Right atrium auricular region (tissue), 2 donors: ENCODE measurements around the gene LPO. TPM values are rescaled to one million over a fixed set of nuclear protein-coding genes. Genes with fewer than 3 reads are reported as not detected.

Experiments used
- DNase-seq: peaks from one replicate; pipeline ENCODE4 v3.0.0-alpha.2; 2019; ENCODE audit warnings: low spot score
- H3K27ac ChIP-seq, 2 donors: fragments of 200-600 bp; sonication (generic); 1 replicate in 1 of 2; 2 replicates in 1 of 2; pipeline ENCODE4 v1.5.1; 2016 to 2019
- H3K27me3 ChIP-seq, 2 donors: fragments of 200-600 bp; sonication (generic); one replicate each; pipeline versions ENCODE4 v1.5.1 to v1.6.0; 2017 to 2019
- H3K36me3 ChIP-seq: fragments of 200-600 bp; sonication (generic); one replicate; pipeline ENCODE4 v1.5.1; 2016
- H3K4me1 ChIP-seq, 2 donors: fragments of 200-600 bp; sonication (generic); one replicate each; pipeline versions ENCODE4 v1.5.1 to v1.6.0; 2017 to 2019
- H3K4me3 ChIP-seq, 2 donors: fragments of 200-600 bp; sonication (generic); 1 replicate in 1 of 2; 2 replicates in 1 of 2; pipeline ENCODE4 v1.5.1; 2017 to 2019; ENCODE audit warnings: mild to moderate bottlenecking in 1 of 2, moderate library complexity in 1 of 2
- H3K9me3 ChIP-seq, 2 donors: fragments of 200-600 bp; sonication (generic); one replicate each; pipeline ENCODE4 v1.5.1; 2019
- CTCF ChIP-seq, 2 donors: fragments of 200-600 bp; sonication (generic); IDR thresholded peaks; one replicate each; pipeline ENCODE4 v1.5.1; 2019; ENCODE audit warnings: antibody characterized with exemption in 2 of 2
- total RNA-seq, 2 donors: library from RNA; depleted of rRNA; stranded (reverse); fragments of >200 nt; gene quantifications; one replicate each; pipeline ENCODE4 v1.1.0, GENCODE V29; 2016

LPO gene
- total RNA-seq, 2 donors from 2014 or later, result not detected

- no peaks in the 10 kb centered on the region for H3K36me3 ChIP-seq
- no peaks in the 10 kb centered on the region for H3K9me3 ChIP-seq
- no peak for TF ChIP-seq CTCF (IDR thresholded peaks at IDR 0.05)
- H3K4me1 ChIP-seq, result no peaks in the 10 kb centered on the region
- H3K4me3 ChIP-seq, result no peak overlapping the region
- DNase-seq, result peak; percentile 36
- H3K27me3 ChIP-seq, result no peaks in the 10 kb centered on the region
- H3K27ac ChIP-seq, result no peak overlapping the region
Measured at GRCh38 chr17:58262149-58262548, 23.8 kb downstream of the LPO start.

- Histone ChIP-seq H3K4me1 (no peaks in the 10 kb centered on the region), H3K36me3 (no peaks in the 10 kb centered on the region), H3K4me3 (no peak overlapping the region), H3K27ac (no peak overlapping the region), H3K27me3 (no peaks in the 10 kb centered on the region), H3K9me3 (no peaks in the 10 kb centered on the region)
- no peak for DNase-seq
- TF ChIP-seq CTCF (IDR thresholded peaks at IDR 0.05), result no peak
Measured at GRCh38 chr17:58263773-58264172, 25.4 kb downstream of the LPO start.

GRCh38 chr17:58264407-58265103 lies 26.2 kb downstream of the LPO start:
- Histone ChIP-seq H3K27ac (no peak overlapping the region), H3K4me1 (no peaks in the 10 kb centered on the region), H3K4me3 (no peak overlapping the region), H3K36me3 (no peaks in the 10 kb centered on the region), H3K27me3 (no peaks in the 10 kb centered on the region), H3K9me3 (no peaks in the 10 kb centered on the region)
- DNase-seq, result peak; percentile 23
- TF ChIP-seq CTCF (IDR thresholded peaks at IDR 0.05), result no peak

GRCh38 chr17:58265271-58265670 lies 26.9 kb downstream of the LPO start:
- no peaks in the 10 kb centered on the region for H3K4me1 ChIP-seq
- no peaks in the 10 kb centered on the region for H3K9me3 ChIP-seq
- H3K27ac ChIP-seq, result no peak overlapping the region
- TF ChIP-seq CTCF (IDR thresholded peaks at IDR 0.05), result no peak
- no peaks in the 10 kb centered on the region for H3K27me3 ChIP-seq
- no peaks in the 10 kb centered on the region for H3K36me3 ChIP-seq
- no peak for DNase-seq
- H3K4me3 ChIP-seq, result no peak overlapping the region

GRCh38 chr17:58265902-58266875 lies 27.8 kb downstream of the LPO start:
- H3K9me3 ChIP-seq, result no peaks in the 10 kb centered on the region
- no peaks in the 10 kb centered on the region for H3K36me3 ChIP-seq
- peak; percentile 9 for DNase-seq
- H3K27me3 ChIP-seq, result no peaks in the 10 kb centered on the region
- no peak overlapping the region for H3K27ac ChIP-seq
- H3K4me1 ChIP-seq, result no peaks in the 10 kb centered on the region
- H3K4me3 ChIP-seq, result no peak overlapping the region
- TF ChIP-seq CTCF (IDR thresholded peaks at IDR 0.05), result no peak
